Kasumi-1 (cell line): ENCODE measurements around the gene SERPING1.

Experiments
- DNase-seq, 2 experiments: peaks; one replicate each; lab custom pipeline; 2025; lab: John Stamatoyannopoulos, UW

Gene SERPING1

GRCh38 chr11:57597916-57598830 is 688 bp downstream of the SERPING1 start:
- DNase-seq, result no peak

GRCh38 chr11:57598831-57599155 is 1.3 kb downstream of the SERPING1 start:
- no peak for DNase-seq

DNA sequence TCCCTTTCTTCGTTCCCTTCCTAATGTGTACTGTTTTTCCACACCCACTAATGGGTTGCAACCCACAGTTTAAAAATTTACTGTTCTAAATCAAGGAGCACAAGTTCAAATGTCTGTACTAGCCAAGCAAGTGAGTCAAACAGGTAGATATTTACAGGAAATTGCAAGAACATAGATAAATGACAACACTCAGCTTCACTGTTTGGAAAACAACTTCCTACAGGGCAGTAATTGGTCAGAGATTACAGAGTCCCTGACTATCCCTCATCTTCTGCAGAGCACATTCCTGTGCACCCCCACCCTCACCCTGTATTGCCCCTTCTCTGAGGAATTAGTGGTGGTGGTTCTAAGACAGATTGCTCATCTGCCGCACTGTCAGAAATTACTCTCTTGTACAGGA is 1.9 kb downstream of the SERPING1 start:
- no peak for DNase-seq

DNA sequence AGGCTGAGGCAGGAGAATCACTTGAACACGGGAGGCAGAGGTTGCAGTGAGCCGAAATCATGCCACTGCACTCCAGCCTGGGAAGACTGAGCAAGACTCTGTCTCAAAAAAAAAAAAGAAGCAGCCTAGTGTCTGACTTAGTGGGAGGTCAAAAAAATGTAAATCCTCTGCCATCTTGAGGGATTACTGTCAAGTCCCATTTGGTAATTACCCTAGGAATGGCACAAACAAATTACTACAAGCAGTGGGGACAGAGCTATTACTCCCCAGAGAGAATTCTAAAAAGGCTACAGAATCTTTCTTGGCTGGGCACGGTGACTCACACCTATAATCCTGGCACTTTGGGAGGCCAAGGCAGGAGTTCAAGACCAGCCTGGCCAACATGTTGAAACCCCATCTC is 3.8 kb downstream of the SERPING1 start:
- no peak for DNase-seq

DNA sequence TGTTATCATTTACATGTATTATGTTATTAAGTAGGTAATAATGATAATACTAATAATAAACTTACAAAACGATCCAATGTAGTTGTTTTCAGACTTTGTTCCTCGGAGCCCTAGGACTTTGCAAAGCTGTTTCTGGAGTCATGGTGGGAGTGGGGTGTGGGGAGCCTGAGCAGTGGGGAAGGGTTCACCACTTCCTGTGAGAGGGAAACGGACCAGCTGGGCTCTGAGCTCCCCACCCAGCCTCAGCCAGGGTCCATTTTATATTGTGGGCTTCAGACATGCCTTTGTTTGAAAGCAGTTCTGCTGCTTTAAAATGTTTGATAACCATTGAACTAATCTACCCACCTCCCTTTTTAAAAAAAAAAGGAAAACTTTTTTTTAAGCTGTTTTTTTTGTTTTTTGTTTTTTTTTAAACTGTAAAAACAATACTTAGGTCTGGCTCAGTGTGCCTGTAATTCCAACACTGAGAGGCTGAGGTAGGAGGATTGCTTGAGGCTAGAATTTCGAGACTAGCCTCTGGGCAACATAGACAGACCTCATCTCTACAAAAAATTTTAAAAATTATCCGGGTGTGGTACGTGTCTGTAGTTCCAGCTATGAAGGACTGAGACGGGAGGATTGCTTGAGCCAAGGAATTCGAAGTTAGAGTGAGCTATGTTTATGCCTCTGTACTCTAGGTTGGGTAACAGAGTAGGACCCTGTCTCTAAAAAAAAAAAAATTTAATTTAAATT is 7.0 kb downstream of the SERPING1 start:
- DNase-seq, result peak; percentile 44 to 57

DNA sequence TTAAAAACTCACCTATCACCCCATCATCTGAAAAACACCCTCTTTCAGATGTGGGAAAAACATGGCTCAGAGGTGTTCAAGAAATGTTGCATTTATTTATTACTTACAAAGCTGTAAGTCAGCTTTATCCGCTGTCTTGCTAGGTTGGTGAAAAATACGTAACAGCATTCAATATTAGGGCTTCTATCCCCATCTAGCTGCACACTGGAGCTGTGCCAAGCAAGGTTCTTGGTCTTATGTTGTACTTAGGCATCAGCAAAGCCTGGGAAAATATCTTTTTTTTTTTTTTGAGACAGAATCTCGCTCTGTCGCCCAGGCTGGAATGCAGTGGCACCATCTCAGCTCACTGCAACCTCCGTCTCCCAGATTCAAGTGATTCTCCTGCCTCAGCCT is 7.5 kb downstream of the SERPING1 start:
- DNase-seq, result no peak

DNA sequence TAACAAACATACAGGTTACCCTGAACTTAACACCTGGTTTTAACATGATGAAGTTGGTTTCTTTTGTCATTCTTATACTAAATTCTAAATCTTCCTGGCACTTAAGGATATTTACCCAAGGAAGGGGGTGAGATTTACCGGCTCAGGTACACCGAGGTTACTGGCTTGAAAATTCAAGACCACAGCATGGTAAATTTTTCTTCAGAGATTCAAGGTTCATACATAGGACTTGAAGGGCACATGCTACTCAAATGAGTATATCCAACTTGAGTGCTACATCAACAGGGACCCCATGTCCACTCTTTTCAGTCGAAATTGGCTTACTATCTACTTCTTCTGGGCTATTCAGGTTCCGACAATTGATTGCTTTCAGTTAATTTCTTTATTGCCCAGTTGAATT is 12.7 kb downstream of the SERPING1 start:
- no peak for DNase-seq

GRCh38 chr11:57614234-57614772 is 16.8 kb downstream of the SERPING1 start:
- no peak for DNase-seq

DNA sequence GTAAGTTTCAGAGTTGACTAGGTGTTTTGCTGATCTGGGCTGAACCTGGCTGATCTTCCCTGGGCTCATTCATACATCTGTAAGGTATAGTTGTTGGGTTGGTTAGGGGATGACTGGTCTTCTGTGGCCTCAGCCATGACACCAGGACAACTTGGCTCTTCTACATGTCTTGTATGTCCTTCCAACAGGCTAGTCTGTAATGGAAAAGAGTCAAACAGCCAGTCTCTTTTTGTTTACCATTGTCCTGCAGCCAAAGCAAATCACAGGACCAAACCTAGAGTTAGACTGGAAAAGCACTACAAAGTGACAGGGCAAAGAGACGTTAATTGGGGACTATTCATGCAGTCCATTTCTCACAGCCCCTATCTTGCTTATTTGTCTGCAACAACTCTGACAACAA is 17.8 kb downstream of the SERPING1 start:
- DNase-seq, result no peak

DNA sequence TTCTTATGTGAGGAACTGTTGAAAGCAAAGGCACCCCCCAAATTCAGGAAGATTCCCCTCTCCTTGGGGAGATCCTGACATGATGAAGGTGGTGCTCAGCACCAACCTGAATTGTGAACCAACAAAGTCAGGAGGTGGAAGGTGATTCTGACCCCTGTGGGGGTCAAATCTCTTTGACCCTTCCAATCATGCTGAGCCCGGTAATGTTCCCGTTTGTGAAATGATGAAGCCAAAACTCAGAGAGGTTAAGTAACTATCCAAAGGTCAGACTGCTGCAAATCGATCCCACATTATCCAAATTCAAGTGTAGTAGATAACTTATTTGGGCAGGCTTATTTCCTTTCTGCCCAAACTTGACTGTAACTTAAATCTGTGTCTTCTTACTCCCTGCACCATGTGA is 19.1 kb downstream of the SERPING1 start:
- no peak for DNase-seq

DNA sequence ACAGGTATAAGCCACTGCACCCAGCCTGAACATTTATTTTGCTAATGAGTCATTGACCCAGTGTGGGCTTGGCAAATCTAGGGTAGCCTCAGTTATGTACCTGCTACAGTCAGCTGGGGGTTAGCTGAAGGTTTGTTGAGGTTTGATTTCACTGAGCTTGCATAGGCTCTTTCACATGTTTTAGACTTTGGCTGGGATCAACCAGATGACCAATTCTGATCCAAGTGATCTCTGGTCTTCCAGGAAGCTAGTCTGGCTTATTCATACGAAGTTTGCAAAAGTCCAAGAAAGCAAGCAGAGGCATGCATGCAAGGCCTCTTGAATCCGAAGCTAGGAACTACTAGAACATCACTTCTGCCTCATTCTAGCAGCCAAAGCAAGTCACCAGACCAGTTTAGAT is 21.0 kb downstream of the SERPING1 start:
- DNase-seq, result no peak

GRCh38 chr11:57619331-57619730 is 21.8 kb downstream of the SERPING1 start:
- peak in 1 of 2 experiments; percentile 27 for DNase-seq

GRCh38 chr11:57620467-57620866 is 23.0 kb downstream of the SERPING1 start:
- no peak for DNase-seq

DNA sequence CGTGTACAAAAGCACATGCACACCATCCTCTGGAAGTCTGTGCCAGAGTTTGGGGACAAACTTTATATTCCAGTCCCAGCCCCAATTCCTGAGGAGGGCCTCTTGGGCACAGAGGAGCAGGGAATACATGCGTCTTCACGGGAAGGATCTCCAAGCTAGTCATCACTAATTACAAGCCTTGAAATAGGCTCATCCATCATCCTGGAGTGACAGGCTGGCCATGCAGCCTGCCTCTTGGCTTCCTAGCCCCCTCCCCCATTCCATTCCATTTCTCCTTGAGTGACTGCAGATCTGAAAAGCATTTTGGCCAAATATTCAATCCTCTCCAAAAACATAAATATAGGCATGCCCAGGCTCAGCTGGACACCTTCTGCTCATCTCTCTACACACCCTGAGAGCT is 24.8 kb downstream of the SERPING1 start:
- DNase-seq, result no peak

DNA sequence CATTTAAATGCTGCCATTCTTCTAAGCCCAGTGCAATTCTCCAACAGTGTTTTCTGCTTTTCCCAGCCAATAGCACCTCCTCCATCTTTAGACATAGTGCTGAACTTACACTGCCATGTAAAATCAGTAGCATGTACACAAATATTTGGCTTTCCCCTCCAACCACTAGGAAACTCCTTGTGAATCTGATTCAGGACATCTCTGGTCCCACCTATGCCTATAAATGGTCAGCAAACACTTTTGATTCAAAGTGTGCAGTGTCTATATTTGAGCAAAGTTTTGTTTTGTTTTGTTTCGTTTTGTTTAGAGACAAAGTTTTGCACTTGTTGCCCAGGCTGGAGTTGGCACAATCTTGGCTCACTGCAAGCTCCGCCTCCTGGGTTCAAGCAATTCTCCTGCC is 27.4 kb downstream of the SERPING1 start:
- DNase-seq, result no peak

DNA sequence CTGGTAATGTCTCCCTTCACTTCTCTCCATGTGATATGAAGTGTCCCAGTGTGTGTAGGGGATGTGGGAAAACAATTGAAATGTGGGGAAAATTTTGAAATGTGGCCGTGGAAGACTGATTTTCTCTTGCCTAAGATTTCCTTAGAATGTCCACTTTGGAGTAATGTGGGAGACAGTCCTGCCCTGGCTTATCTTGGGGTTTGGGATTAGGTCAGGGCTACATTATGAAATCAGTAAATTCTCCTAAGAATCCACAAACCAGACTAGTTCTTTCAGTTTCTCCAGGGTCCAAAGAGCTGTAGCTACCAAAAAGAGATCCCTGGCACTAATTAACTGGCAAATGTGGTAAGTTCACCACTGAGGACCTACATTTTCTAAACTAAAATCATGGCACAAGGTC is 29.4 kb downstream of the SERPING1 start:
- no peak for DNase-seq

DNA sequence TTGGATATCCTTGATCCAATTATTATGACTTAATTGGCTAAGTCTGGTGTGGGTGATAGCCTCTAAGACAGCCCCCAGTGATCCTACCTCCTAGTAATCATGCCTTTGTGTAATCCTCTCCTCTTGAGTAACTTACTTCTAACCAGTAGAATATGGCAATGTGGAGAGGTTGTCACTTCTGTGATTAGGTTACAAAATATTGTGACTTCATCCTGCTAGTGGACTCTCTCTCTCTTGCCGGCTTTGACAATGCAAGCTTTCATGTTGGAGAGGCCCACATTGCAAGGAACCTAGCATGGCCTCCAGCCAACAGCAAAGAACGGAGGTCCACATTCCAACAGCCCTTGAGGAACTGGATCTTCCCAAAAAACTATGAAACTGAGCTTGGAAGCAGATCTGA is 32.7 kb downstream of the SERPING1 start:
- DNase-seq, result no peak

- DNase-seq, result no peak
These were observed 34.6 kb downstream of the SERPING1 start for GRCh38 chr11:57632116-57632515.

DNA sequence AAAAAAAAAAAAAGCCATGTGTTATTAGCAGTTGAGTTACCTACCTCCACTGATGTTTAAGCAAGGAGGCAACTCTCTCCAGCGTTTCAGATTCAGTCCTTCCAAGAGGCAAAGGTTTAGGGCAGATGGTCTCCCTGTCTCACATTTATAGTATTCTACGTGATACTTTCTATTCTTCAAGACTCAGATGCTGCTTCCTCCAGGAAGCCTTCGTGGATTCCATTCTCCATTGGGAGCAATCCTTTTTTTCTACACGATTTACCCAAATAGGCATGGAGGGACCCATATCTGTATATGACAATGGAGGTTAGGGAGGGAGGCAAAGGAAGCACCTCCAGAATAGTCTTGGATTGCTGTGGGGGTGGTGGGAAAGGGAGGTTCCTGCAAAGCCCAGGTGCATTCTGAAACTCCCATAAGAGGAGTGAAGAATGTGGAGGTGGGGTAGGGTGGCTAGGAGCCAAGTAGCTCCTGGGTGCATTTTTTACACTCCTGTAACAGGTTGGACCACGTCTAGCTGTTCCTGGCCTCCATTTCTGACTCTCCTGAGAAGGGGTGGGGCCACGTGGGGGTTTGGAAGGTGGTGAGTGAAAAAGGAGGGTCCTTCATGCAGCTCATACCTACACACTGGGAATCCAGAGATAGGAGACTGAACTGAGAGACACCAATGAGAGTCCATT is 36.0 kb downstream of the SERPING1 start:
- DNase-seq, result no peak

- DNase-seq, result no peak
These were observed 36.8 kb downstream of the SERPING1 start for GRCh38 chr11:57634311-57634710.

DNA sequence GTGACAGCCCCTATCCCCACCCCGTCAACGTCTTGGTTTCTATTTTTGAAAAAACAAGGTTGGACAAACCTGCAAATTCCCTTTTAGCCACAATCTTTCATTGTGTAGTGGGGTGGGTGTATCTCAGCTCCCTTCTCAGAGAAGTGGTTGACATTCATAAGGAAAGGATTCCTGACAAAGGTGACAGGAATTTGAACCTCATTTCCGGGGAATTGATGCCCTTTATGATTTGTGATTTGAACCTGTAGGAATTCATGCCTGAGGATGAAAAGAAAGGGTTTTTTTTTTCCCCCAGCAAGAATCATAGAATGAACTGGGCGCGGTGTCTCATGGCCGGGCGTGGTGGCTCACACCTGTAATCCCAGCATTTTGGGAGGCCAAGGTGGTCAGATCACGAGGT is 37.8 kb downstream of the SERPING1 start:
- DNase-seq, result no peak

DNA sequence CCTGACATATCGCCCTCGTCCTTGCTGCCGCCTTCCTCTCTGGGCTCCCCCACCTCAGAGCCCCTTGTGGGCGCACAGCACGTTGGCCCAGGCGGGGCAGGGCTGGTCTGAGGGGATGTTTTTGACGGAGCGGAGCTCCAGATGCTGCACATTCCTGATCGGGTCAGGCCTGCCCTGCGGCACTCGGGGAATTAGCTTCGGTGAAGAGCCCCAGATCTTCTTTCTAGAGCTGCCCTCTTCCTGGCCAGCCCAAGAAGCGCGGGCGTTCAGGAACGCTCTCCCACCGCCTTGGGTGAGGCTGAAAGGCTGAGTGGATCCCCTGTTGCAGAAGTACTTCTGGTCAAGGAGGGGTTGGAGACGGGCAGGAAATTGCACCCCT is 40.1 kb downstream of the SERPING1 start:
- DNase-seq, result no peak
